CD4-positive, alpha-beta T cell (primary cell): ENCODE results near the gene ARHGAP21. TPM values are rescaled to one million over a fixed set of nuclear protein-coding genes. Genes with fewer than 3 reads are reported as not detected.

ENCODE experiments used
- ATAC-seq: fragments of 200-7000 bp; cut with Tn5 transposase; one replicate; pipeline ENCODE4 v1.10.0; 2022; ENCODE audit warnings: mild to moderate bottlenecking; ENCODE audit not compliant: poor library complexity
- CTCF ChIA-PET: fragments of 350-600 bp; sonication (Branson Sonifier 250); formaldehyde crosslinking; loops from one replicate; lab custom pipeline; 2021; ENCODE audit warnings: antibody characterized with exemption, inconsistent platforms; lab: Charles Lee
- POLR2A ChIA-PET: fragments of 350-600 bp; sonication (Branson Sonifier 250); formaldehyde crosslinking; loops from one replicate; lab custom pipeline; 2021; ENCODE audit warnings: antibody characterized with exemption, inconsistent platforms; lab: Charles Lee
- DNase-seq, 14 experiments: peaks; one replicate each; pipeline ENCODE4 v3.0.0-alpha.2; 2013 to 2020; ENCODE audit warnings: mixed read lengths in 2 of 14
- H3K27ac ChIP-seq, 2 donors: one replicate each; pipeline versions ENCODE4 v1.5.1 to v1.7.0; 2013; ENCODE audit warnings: low read length in 2 of 2, low read depth in 1 of 2, mild to moderate bottlenecking in 1 of 2
- H3K27me3 ChIP-seq, 2 experiments: 1 replicate in 1 of 2; 2 replicates in 1 of 2; pipeline versions ENCODE4 v1.6.1 to v1.7.0; 2013; ENCODE audit warnings: low read length in 2 of 2, control low read depth in 1 of 2, mild to moderate bottlenecking in 1 of 2, moderate library complexity in 1 of 2; ENCODE audit not compliant: insufficient read depth in 2 of 2, control insufficient read depth in 1 of 2
- H3K36me3 ChIP-seq: one replicate; pipeline ENCODE4 v1.6.1; 2013; ENCODE audit warnings: low read length, control low read depth; ENCODE audit not compliant: insufficient read depth
- H3K4me1 ChIP-seq: one replicate; pipeline ENCODE4 v1.6.1; 2013; ENCODE audit warnings: low read length, control low read depth; ENCODE audit not compliant: insufficient read depth
- H3K4me3 ChIP-seq: one replicate; pipeline ENCODE4 v1.5.1; 2013; ENCODE audit warnings: mild to moderate bottlenecking, low read length, moderate library complexity
- H3K9me3 ChIP-seq, 2 experiments: 1 replicate in 1 of 2; 2 replicates in 1 of 2; pipeline versions ENCODE4 v1.6.1 to v1.7.0; 2013; ENCODE audit warnings: low read length in 2 of 2, mild to moderate bottlenecking in 2 of 2, control low read depth in 1 of 2, moderate library complexity in 1 of 2; ENCODE audit not compliant: control insufficient read depth in 1 of 2, insufficient read depth in 1 of 2
- H3K27ac Mint-ChIP-seq: one replicate; pipeline ENCODE4 v1.8.0; 2020; ENCODE audit warnings: mixed read lengths
- H3K27me3 Mint-ChIP-seq: one replicate; pipeline ENCODE4 v1.8.0; 2021; ENCODE audit warnings: mixed read lengths
- H3K36me3 Mint-ChIP-seq: one replicate; pipeline ENCODE4 v1.8.0; 2021; ENCODE audit warnings: low read depth, mixed read lengths
- H3K4me1 Mint-ChIP-seq: one replicate; pipeline ENCODE4 v1.8.0; 2021; ENCODE audit warnings: low read depth, mixed read lengths
- H3K4me3 Mint-ChIP-seq: one replicate; pipeline ENCODE4 v1.8.0; 2020; ENCODE audit warnings: mild to moderate bottlenecking, mixed read lengths
- H3K9me3 Mint-ChIP-seq: one replicate; pipeline ENCODE4 v1.8.0; 2020; ENCODE audit warnings: mixed read lengths
- intact Hi-C, 2 experiments: fragments of 100-400 bp; cut with DNase I in 1 of 2; cut with micrococcal nuclease in 1 of 2; formaldehyde crosslinking; loops; one replicate each; pipeline versions ENCODE4 v1.15.1 to v1.9.0; 2023 to 2025; cut with DNase I, micrococcal nuclease
- total RNA-seq, 174 experiments: library from RNA in 2 of 174; stranded (reverse) in 2 of 174; gene quantifications; one replicate each; pipeline ENCODE4 v1.2.3 and lab custom pipeline; 2021 to 2026
- TF ChIP-seq, protein P1 (sequence below): fragments of 200-600 bp; IDR thresholded peaks from one replicate; pipeline ENCODE4 v1.8.0; 2022; ENCODE audit warnings: antibody characterized with exemption, mild to moderate bottlenecking

ARHGAP21 gene
- total RNA-seq, 2 experiments from 2014 or later, result 38.4 to 43.4 TPM

GRCh38 chr10:24737001-24737400, 13.3 kb upstream of the ARHGAP21 start:
- TF ChIP-seq, protein P1, sequence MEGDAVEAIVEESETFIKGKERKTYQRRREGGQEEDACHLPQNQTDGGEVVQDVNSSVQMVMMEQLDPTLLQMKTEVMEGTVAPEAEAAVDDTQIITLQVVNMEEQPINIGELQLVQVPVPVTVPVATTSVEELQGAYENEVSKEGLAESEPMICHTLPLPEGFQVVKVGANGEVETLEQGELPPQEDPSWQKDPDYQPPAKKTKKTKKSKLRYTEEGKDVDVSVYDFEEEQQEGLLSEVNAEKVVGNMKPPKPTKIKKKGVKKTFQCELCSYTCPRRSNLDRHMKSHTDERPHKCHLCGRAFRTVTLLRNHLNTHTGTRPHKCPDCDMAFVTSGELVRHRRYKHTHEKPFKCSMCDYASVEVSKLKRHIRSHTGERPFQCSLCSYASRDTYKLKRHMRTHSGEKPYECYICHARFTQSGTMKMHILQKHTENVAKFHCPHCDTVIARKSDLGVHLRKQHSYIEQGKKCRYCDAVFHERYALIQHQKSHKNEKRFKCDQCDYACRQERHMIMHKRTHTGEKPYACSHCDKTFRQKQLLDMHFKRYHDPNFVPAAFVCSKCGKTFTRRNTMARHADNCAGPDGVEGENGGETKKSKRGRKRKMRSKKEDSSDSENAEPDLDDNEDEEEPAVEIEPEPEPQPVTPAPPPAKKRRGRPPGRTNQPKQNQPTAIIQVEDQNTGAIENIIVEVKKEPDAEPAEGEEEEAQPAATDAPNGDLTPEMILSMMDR, result no peak
- no peaks in the 10 kb centered on the region for H3K4me1 Mint-ChIP-seq
- H3K9me3 ChIP-seq, result peaks cover 0 to 4% of the 10 kb centered on the region in 2 experiments
- peaks cover 2% of the 10 kb centered on the region for H3K9me3 Mint-ChIP-seq
- no peak overlapping the region for H3K4me3 Mint-ChIP-seq
- H3K27ac Mint-ChIP-seq, result no peak overlapping the region
- ChIA-PET POLR2A (no interaction called here), CTCF (no interaction called here)
- intact Hi-C loops, result no loop called here
- no peaks in the 10 kb centered on the region for H3K27me3 Mint-ChIP-seq
- H3K36me3 ChIP-seq, result no peaks in the 10 kb centered on the region
- DNase-seq, result no peak
- no peaks in the 10 kb centered on the region for H3K36me3 Mint-ChIP-seq
- no peak overlapping the region for H3K4me3 ChIP-seq
- no peak for ATAC-seq
- no peak overlapping the region for H3K27ac ChIP-seq
- no peaks in the 10 kb centered on the region for H3K4me1 ChIP-seq
- no peaks in the 10 kb centered on the region for H3K27me3 ChIP-seq

DNA sequence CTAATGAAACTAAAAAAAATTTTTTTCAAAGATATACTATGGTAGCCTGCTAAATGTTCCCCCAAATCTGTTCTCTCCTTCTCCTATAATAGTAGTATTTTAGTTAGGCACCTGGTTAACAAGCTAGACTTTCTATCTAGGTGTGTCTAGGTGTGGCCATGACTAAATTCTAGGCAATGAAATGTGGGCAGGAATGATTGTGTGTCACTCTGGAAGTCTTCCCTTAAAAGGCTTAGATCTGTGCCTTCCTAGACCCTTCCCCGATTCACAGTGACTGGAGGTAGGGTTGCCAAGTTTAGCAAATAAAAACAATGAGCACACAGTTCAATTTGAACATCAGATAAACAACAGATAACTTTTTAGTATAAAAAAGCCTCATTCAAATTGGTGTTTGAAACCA, 8.3 kb upstream of the ARHGAP21 start:
- H3K9me3 Mint-ChIP-seq, result no peaks in the 10 kb centered on the region
- Histone ChIP-seq H3K27ac (no peak overlapping the region), H3K27me3 (no peaks in the 10 kb centered on the region), H3K36me3 (no peaks in the 10 kb centered on the region), H3K9me3 (no peaks in the 10 kb centered on the region), H3K4me1 (no peaks in the 10 kb centered on the region), H3K4me3 (no peak overlapping the region)
- DNase-seq (no peak), ATAC-seq (no peak)
- TF ChIP-seq, protein P1, result no peak
- no peak overlapping the region for H3K27ac Mint-ChIP-seq
- intact Hi-C loops, result no loop called here
- no peaks in the 10 kb centered on the region for H3K4me1 Mint-ChIP-seq
- H3K36me3 Mint-ChIP-seq, result no peaks in the 10 kb centered on the region
- H3K27me3 Mint-ChIP-seq, result no peaks in the 10 kb centered on the region
- POLR2A ChIA-PET, result no interaction called here
- CTCF ChIA-PET, result no interaction called here
- no peak overlapping the region for H3K4me3 Mint-ChIP-seq

- Mint-ChIP-seq H3K27ac (no peak overlapping the region), H3K4me1 (no peaks in the 10 kb centered on the region)
Observed at GRCh38 chr10:24730811-24731210, 7.1 kb upstream of the ARHGAP21 start.

More at GRCh38 chr10:24730811-24731210, 7.1 kb upstream of the ARHGAP21 start:
- H3K27ac ChIP-seq, result no peak overlapping the region
- no peak overlapping the region for H3K4me3 Mint-ChIP-seq
- no peaks in the 10 kb centered on the region for H3K9me3 Mint-ChIP-seq
- ChIA-PET POLR2A (no interaction called here), CTCF (no interaction called here)
- no peak for ATAC-seq
- no peaks in the 10 kb centered on the region for H3K36me3 ChIP-seq
- TF ChIP-seq, protein P1, result no peak
- H3K27me3 ChIP-seq, result no peaks in the 10 kb centered on the region
- intact Hi-C loops, result no loop called here
- no peaks in the 10 kb centered on the region for H3K36me3 Mint-ChIP-seq
- no peaks in the 10 kb centered on the region for H3K9me3 ChIP-seq
- H3K4me1 ChIP-seq, result no peaks in the 10 kb centered on the region
- DNase-seq, result no peak
- no peak overlapping the region for H3K4me3 ChIP-seq
- no peaks in the 10 kb centered on the region for H3K27me3 Mint-ChIP-seq
